NCI-H226 (cell line): ENCODE measurements around the gene MRPL38.

Source experiments
- DNase-seq: peaks from one replicate; pipeline ENCODE4 v3.0.0-alpha.2; 2015

Gene MRPL38

GRCh38 chr17:75917917-75918445 is 13.3 kb upstream of the MRPL38 start:
- no peak for DNase-seq

- no peak for DNase-seq
These were observed 12.6 kb upstream of the MRPL38 start for GRCh38 chr17:75917141-75917916.

- no peak for DNase-seq
These were observed 10.6 kb upstream of the MRPL38 start for GRCh38 chr17:75915268-75915667.

GRCh38 chr17:75914643-75915267 is 10.1 kb upstream of the MRPL38 start:
- no peak for DNase-seq

- DNase-seq = no peak
These were observed 9.0 kb upstream of the MRPL38 start for GRCh38 chr17:75913537-75914210.

GRCh38 chr17:75910699-75911098 is 6.0 kb upstream of the MRPL38 start:
- DNase-seq = no peak

- no peak for DNase-seq
These were observed 5.2 kb upstream of the MRPL38 start for GRCh38 chr17:75909812-75910274.

GRCh38 chr17:75909051-75909811 is 4.5 kb upstream of the MRPL38 start:
- no peak for DNase-seq

- no peak for DNase-seq
These were observed 3.5 kb upstream of the MRPL38 start for GRCh38 chr17:75908201-75908600.

GRCh38 chr17:75906143-75906884 is 1.6 kb upstream of the MRPL38 start:
- DNase-seq = no peak

- no peak for DNase-seq
These were observed 2.3 kb downstream of the MRPL38 start for GRCh38 chr17:75902406-75902805.

GRCh38 chr17:75901727-75902126 is 3.0 kb downstream of the MRPL38 start:
- no peak for DNase-seq

- DNase-seq = no peak
These were observed 3.8 kb downstream of the MRPL38 start for GRCh38 chr17:75900691-75901533.

- DNase-seq = no peak
These were observed 4.8 kb downstream of the MRPL38 start for GRCh38 chr17:75899767-75900468.

- DNase-seq = no peak
These were observed 5.3 kb downstream of the MRPL38 start for GRCh38 chr17:75899353-75899752.

GRCh38 chr17:75898791-75899190 is 5.9 kb downstream of the MRPL38 start:
- DNase-seq = no peak

- DNase-seq = no peak
These were observed 6.6 kb downstream of the MRPL38 start for GRCh38 chr17:75898065-75898464.

- no peak for DNase-seq
These were observed 7.3 kb downstream of the MRPL38 start for GRCh38 chr17:75897160-75898019.

GRCh38 chr17:75896415-75897159 is 8.1 kb downstream of the MRPL38 start, which contains the start of gene TRIM65:
TSS of gene TRIM65 (minus strand) at chr17:75896951. CDS start at chr17:75896937, 14 bp downstream.
- peak; percentile 70 for DNase-seq
